Measurements from ENCODE around the gene HAUS3. TPM values are rescaled to one million over a fixed set of nuclear protein-coding genes. Genes with fewer than 3 reads are reported as not detected.

HAUS3 gene
- total RNA-seq, 1 experiment from 2014 or later: 18.0 TPM

GRCh38 chr4:2283199-2283711 is 41.3 kb upstream of the HAUS3 start:
- Histone ChIP-seq H3K4me1 (ENCODE audit: insufficient read depth, low read length) (no peaks in the 10 kb centered on the region; the same call in 1 of the 2 replicates), H3K79me2 (ENCODE audit: insufficient read depth, low read length) (no peaks in the 10 kb centered on the region), H3K4me2 (ENCODE audit: insufficient read depth, insufficient read length, low read length) (no peak overlapping the region), H3K23me2 (ENCODE audit: insufficient read length, low read depth, low read length, poor library complexity, severe bottlenecking) (no peaks in the 10 kb centered on the region), H2BK15ac (ENCODE audit: low read depth, low read length) (no peak overlapping the region), H4K91ac (ENCODE audit: insufficient read length, low read depth, low read length) (no peak overlapping the region), H3K18ac (ENCODE audit: insufficient read length, low read depth, low read length) (no peak overlapping the region), H3K27ac (ENCODE audit: insufficient read length, low read depth, low read length) (no peak overlapping the region), H3K14ac (ENCODE audit: insufficient read depth, low read length) (no peak overlapping the region), H2BK20ac (ENCODE audit: low read depth, low read length, poor library complexity, severe bottlenecking) (no peak overlapping the region), H2AK5ac (ENCODE audit: insufficient read length, low read length) (no peak overlapping the region), H3K4ac (ENCODE audit: low read depth, low read length) (no peak overlapping the region), H3K9me3 (ENCODE audit: control insufficient read depth, low read depth, low read length) (no peaks in the 10 kb centered on the region), H3T11ph (ENCODE audit: low read length) (no peak overlapping the region), H2AFZ (ENCODE audit: low read length) (no peak overlapping the region), H3K9ac (ENCODE audit: extremely low read depth, insufficient read length, low read length) (no peak overlapping the region), H4K8ac (replicated peaks; ENCODE audit: insufficient read length, low read depth, low read length) (no peak overlapping the region), H3K27me3 (ENCODE audit: insufficient read depth, low read length) (no peaks in the 10 kb centered on the region), H2BK120ac (ENCODE audit: low read depth, low read length, poor library complexity, severe bottlenecking) (no peak overlapping the region), H3K23ac (ENCODE audit: insufficient read length, low read depth, low read length) (no peak overlapping the region), H2BK5ac (ENCODE audit: insufficient read length, low read length) (no peak overlapping the region), H3K56ac (ENCODE audit: insufficient read length, low read depth, low read length) (no peak overlapping the region), H3K79me1 (ENCODE audit: insufficient read depth, low read depth, low read length, poor library complexity, severe bottlenecking) (no peaks in the 10 kb centered on the region), H4K20me1 (ENCODE audit: control insufficient read depth, insufficient read depth, insufficient read length) (no peaks in the 10 kb centered on the region), H2BK12ac (ENCODE audit: insufficient read length, low read depth, low read length) (no peak overlapping the region), H4K5ac (ENCODE audit: insufficient read length, low read depth, low read length) (no peak overlapping the region)
- H3K9me3 Mint-ChIP-seq: no peaks in the 10 kb centered on the region
- peaks cover 3% of the 10 kb centered on the region for H3K27me3 Mint-ChIP-seq (ENCODE audit: low read depth)
- H3K4me1 Mint-ChIP-seq: peaks cover 4 to 15% of the 10 kb centered on the region in 2 experiments; a peak in 3 of 4 replicates
- no peaks in the 10 kb centered on the region; a peak in 1 of 7 replicates for H3K36me3 Mint-ChIP-seq (ENCODE audit: insufficient read depth in 1 of 3, low read depth in 3 of 3)
- DNase-seq: no peak
- no peak overlapping the region for H3K4me3 Mint-ChIP-seq
- no peak overlapping the region for H3K27ac Mint-ChIP-seq
- WGBS (ENCODE audit: extremely low coverage, insufficient read length, low lambda C conversion rate): 100% methylated on average over 2 of the region's 3 CpGs
- no peak for TF ChIP-seq CTCF (conservative IDR thresholded peaks at IDR 0.05)
